Esophagus muscularis mucosa (tissue), 3 donors: Measurements from ENCODE around the gene SAMD4A.

Experiments
- CTCF ChIP-seq, 3 experiments: fragments of 200-600 bp in 2 of 3; fragments of 450-650 bp in 1 of 3; sonication (generic) in 2 of 3; IDR thresholded peaks; one replicate each; pipeline ENCODE4 v1.5.1; 2017 to 2019; ENCODE audit warnings: antibody characterized with exemption in 3 of 3, mild to moderate bottlenecking in 2 of 3, moderate library complexity in 1 of 3
- POLR2AphosphoS5 ChIP-seq, 2 donors: sonication (generic); formaldehyde crosslinking; IDR thresholded peaks; one replicate each; pipeline ENCODE4 v1.6.1; 2017; ENCODE audit warnings: antibody characterized with exemption in 2 of 2

GRCh38 chr14:54649056-54649455, 82.1 kb downstream of the SAMD4A start:
- TF ChIP-seq CTCF (IDR thresholded peaks at IDR 0.05), result no peak
- TF ChIP-seq POLR2AphosphoS5 (IDR thresholded peaks at IDR 0.05), result no peak
